Panc1 (cell line): ENCODE results near the gene BLVRA.

Experiments
- CTCF ChIP-seq: fragments of 450-650 bp; IDR thresholded peaks from 2 replicates; pipeline ENCODE4 v1.5.1; 2017; ENCODE audit warnings: mild to moderate bottlenecking
- POLR2AphosphoS5 ChIP-seq: IDR thresholded peaks from 2 replicates; pipeline ENCODE4 v1.6.1; 2012; ENCODE audit warnings: mild to moderate bottlenecking, low read depth, low read length, moderate library complexity

GRCh38 chr7:43757073-43757720, 1.3 kb upstream of the BLVRA start:
- TF ChIP-seq CTCF (no peak), POLR2AphosphoS5 (no peak)
